SKM-1 treated with dmso at 0.1 percent for 144 hours (cell line): ENCODE measurements around the gene TUBB6.

Source experiments
- DNase-seq: peaks from one replicate; lab custom pipeline; 2025; ENCODE audit not compliant: unreplicated experiment; lab: John Stamatoyannopoulos, UW

TUBB6 gene

GRCh38 chr18:12313530-12314245 lies 5.6 kb downstream of the TUBB6 start:
- DNase-seq, result no peak

GRCh38 chr18:12314591-12315305 lies 6.7 kb downstream of the TUBB6 start:
- no peak for DNase-seq

GRCh38 chr18:12315490-12315889 lies 7.4 kb downstream of the TUBB6 start:
- DNase-seq, result no peak

GRCh38 chr18:12315911-12316310 lies 7.9 kb downstream of the TUBB6 start:
- DNase-seq, result no peak

GRCh38 chr18:12317664-12318333 lies 9.8 kb downstream of the TUBB6 start:
- DNase-seq, result no peak

DNA sequence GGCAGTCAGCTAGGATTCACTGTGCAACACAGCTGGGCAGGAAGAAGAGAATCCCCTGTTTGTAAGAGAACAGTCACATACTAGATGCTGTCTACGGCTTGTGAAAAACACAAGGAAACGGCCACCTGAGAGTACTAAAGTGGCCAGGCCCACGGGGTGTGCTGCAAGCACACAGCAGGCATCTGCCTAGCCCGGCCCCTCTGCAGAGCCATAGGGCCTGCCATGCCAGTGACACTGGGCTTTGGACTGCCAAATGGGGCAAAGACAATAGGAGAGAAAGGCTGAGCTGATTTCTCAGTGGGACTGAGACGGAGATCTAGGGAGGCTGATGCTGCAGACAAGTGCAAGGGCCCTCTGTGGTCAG lies 10.3 kb downstream of the TUBB6 start:
- no peak for DNase-seq

- DNase-seq, result no peak
Measured at GRCh38 chr18:12318857-12319256, 10.8 kb downstream of the TUBB6 start.

- no peak for DNase-seq
Measured at GRCh38 chr18:12321333-12321732, 13.3 kb downstream of the TUBB6 start.

DNA sequence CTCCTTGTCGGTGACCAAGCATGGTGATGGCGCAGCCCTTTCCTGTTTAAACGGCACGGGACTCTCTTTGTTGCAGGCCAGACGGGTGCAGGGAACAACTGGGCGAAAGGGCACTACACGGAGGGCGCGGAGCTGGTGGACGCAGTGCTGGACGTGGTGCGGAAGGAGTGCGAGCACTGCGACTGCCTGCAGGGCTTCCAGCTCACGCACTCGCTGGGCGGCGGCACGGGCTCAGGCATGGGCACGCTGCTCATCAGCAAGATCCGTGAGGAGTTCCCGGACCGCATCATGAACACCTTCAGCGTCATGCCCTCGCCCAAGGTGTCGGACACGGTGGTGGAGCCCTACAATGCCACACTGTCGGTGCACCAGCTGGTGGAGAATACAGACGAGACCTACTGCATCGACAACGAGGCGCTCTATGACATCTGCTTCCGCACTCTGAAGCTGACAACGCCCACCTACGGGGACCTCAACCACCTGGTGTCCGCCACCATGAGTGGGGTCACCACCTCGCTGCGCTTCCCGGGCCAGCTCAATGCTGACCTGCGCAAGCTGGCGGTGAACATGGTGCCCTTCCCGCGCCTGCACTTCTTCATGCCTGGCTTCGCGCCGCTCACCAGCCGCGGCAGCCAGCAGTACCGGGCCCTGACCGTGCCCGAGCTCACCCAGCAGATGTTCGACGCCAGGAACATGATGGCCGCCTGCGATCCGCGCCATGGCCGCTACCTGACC lies 17.1 kb downstream of the TUBB6 start:
- DNase-seq, result no peak

- DNase-seq, result no peak
Measured at GRCh38 chr18:12325726-12326245, 17.7 kb downstream of the TUBB6 start.

GRCh38 chr18:12326711-12327460 lies 18.8 kb downstream of the TUBB6 start:
- no peak for DNase-seq

DNA sequence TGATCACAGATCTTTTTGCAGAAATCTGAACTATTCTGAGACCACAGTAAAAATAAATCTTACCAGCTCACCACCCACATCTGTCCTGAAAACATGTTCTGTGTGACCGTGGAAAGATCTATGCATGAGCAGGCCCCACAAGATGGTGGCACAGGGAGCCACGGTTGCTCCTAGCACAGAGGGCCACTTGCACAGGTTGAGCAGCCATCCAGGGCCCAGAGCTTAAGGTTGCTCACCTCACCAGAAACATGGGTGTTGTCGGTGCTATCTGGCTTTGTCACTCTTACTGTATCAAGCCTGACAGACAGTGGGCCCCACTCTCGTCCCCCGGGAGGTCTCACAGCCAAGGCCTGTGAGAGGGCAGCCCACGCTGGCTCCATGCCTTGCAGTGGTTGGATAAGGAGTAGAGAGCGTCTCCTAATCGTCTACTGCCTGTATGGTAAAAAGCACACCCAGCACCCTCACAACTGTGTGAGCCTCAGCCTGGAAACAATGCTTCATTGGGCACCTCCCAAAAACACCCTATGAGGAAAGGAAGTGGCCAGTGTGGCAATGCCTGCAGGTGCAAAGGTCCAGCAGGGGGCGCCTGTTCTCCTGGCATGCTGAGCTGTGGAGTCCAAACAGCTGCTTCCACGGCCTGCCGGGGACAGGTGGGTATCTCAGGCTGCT lies 19.6 kb downstream of the TUBB6 start:
- DNase-seq, result peak; percentile 80

DNA sequence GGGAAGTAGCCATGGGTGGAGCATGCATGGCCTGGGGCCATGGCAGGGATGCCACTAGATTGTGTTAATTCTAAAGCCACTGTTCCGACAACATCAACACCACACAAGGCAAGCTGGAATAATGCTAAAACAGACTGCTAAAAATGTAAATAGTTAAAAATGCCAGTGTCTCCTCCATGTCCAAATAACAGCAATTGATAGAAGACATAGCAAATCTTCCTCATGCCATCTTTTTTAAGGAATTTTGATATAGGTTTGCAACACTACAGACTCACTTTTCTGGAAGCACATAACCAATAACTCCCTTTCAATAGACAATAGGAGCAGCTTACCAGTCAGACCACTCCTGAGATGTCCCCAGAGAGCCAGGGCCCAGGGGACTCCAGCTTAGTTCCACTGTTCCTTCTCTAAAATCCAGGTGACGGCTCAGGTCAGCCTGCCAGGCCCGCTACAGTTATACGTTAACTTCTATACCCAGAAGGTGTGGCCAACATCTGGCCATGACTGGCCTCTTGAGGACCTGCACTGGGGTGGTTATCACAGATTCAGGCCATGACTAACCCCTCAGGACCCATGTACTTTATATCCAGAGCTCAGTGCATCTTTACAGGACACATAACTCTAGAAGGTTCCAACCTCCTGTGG lies 20.3 kb downstream of the TUBB6 start:
- DNase-seq, result no peak

GRCh38 chr18:12329125-12329698 lies 21.2 kb downstream of the TUBB6 start:
- DNase-seq, result no peak

DNA sequence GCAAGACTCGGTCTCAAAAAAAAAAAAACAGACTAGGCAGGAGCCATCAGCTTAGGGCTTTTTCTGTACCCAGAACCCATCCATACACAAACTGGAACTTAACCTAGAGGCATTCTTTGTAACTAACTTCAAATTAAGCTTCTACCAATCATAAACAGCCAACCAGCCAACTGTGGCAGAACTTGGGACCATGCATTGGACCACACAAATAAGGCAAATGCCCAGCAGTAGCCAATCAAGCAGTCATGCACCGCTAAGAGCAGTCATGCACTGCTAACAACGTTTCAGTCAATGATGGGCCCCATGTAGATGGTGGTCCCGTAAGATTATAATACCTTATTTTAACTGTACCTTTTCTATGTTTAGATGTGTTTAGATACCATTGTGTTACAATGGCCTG lies 22.7 kb downstream of the TUBB6 start:
- DNase-seq, result no peak

GRCh38 chr18:12333506-12334290 lies 25.7 kb downstream of the TUBB6 start:
- no peak for DNase-seq

DNA sequence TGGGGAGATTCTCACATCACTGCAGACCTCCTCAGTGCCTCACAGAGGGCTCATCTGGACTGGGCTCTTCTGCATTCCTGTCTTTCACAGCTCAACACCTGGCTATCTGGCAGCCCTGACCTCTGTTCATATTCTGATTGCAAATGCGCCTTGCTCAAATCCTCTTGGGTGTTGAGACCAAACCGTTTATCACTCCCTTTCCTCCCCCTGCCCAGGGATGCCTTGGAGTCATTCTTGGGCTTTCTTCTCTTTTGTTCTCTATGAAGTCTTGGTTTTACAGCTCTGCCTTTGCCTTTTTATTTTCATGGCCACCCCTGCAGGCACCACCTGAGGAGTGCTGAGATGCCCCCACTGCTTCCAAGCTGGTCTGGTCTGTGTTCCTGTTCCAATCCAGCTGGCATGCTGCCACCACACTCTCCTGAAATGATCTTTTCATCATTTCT lies 26.3 kb downstream of the TUBB6 start:
- no peak for DNase-seq

GRCh38 chr18:12334863-12335262 lies 26.8 kb downstream of the TUBB6 start:
- no peak for DNase-seq
